GM12873 (cell line): ENCODE results near the gene ADGRG6.

ENCODE experiments used
- TF ChIP-seq, protein P1 (sequence below): IDR thresholded peaks from 2 replicates; pipeline ENCODE4 v1.5.1; 2012; ENCODE audit warnings: low read depth, mild to moderate bottlenecking, moderate library complexity, low read length, control low read depth; ENCODE audit not compliant: insufficient read depth; ENCODE audit errors: missing control alignments

ADGRG6 gene

DNA sequence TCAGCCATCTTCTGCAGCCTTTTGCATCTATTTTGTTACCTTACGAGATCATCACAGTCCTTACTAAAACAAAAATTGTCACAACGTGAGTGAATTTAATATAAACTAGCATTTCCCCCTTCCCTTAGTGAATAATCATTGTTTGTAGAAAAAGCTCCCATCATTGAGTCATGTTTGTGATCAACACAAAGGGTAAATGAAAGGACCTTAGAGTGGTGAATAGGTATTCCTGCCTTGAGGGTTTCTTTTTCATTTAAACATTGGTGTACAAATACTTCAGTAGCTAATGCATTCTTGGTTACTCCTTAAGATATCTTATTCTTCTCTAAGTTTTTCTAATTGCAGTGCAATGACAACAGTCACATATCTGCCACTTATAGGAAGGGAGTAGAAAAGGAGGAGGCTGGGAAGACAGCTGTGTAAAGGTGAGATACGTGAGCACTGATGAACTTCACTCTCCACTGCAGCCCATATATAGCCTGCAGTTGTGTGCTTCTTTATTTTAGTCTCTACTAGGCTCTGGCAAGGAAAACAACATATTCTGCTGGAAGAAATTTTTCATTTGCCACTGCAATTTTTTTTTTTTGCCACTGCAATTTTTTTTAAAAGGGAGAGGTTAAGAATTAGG lies 27.8 kb downstream of the ADGRG6 start:
- TF ChIP-seq, protein P1, sequence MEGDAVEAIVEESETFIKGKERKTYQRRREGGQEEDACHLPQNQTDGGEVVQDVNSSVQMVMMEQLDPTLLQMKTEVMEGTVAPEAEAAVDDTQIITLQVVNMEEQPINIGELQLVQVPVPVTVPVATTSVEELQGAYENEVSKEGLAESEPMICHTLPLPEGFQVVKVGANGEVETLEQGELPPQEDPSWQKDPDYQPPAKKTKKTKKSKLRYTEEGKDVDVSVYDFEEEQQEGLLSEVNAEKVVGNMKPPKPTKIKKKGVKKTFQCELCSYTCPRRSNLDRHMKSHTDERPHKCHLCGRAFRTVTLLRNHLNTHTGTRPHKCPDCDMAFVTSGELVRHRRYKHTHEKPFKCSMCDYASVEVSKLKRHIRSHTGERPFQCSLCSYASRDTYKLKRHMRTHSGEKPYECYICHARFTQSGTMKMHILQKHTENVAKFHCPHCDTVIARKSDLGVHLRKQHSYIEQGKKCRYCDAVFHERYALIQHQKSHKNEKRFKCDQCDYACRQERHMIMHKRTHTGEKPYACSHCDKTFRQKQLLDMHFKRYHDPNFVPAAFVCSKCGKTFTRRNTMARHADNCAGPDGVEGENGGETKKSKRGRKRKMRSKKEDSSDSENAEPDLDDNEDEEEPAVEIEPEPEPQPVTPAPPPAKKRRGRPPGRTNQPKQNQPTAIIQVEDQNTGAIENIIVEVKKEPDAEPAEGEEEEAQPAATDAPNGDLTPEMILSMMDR: no peak

DNA sequence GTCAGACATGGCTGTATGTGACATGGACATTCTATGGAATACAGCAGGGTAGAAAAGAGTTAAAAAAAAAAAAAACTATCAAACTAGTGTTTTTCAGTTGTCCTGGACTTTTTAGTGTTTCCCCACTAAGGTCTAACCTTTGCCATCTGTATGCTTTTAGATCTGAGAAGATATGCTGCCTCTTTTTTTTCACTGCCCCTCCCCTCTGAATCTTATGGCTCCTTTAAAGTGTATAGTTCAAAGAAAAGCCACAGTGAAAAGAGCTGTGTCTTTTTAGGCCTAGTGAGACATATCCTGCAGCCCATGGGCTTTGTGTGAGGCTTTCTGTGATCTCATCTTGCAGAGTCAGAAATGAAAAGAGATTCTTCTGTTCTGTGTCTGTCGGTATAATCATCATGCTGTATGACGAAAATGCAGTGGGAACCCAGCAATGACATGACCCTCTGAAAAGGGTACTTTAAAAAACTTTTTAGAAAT lies 29.3 kb downstream of the ADGRG6 start:
- TF ChIP-seq, protein P1: no peak

DNA sequence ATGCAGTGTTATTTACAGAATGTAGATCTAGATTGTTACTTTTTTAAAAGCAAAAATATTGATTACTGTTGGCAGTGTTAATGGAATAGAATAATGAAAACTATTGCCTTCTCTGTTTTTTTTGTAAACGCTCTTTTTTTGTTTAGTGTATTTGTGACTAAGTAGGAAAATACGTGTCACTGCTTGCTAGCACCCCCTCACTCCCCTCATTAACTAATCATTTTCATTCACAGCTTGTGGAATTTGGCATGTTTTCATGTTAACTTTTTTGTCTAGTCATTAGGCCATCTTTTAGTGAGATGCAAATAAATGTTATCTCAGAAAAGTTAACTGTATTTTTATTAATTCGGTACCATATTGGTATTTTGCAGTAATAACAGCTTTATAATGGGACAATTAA lies 29.8 kb downstream of the ADGRG6 start:
- TF ChIP-seq, protein P1: no peak

DNA sequence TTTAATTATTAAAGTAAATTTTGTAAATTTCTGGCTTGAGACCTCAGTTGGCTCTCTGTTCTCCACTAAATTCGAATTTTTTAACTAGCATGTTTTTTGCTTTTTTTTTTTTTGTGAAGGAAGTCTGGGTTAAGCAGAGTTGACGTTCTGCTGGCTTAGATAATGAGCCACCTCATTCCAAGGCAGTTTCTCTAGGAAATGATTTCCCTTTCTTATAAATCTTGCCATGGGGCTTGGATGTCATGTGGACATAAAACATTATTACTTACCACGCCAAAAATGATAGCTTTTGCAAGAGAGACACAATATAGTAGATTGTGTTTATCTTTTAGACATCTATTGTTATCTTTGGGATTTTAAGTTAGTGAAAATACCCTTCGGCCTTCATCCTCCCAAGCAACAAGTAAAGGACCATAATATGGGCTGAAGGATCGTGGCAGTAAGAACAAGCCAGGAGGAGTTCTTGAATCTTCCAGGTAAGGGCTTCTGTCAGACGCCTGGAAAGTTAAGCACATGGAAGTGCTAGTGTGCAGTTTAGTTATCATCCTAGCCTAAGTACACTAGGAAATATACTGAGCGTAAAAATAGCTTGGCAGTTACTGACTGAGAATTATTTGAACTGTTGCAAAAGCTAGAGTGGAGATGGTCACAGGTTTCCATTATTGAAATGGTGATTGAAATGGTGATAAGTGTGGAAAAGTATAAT lies 30.7 kb downstream of the ADGRG6 start:
- TF ChIP-seq, protein P1: no peak

DNA sequence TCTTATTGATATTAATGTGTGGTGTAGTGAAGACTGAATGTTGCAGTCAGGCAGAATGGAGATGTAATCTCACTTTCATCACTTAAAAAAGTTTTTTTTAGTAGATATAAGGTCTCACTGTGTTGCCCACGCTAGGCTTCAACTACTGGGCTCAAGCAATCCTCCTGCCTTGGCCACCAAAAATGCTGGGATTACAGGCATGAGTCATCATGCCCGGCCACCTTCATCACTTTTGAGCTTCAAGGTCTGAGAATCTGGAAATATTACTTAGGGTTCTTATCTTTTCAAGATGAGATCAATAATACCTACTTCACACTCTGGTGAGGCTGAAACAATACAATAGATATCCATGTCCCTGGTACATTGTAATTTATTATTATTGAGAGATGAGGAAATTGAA lies 31.6 kb downstream of the ADGRG6 start:
- TF ChIP-seq, protein P1: no peak

DNA sequence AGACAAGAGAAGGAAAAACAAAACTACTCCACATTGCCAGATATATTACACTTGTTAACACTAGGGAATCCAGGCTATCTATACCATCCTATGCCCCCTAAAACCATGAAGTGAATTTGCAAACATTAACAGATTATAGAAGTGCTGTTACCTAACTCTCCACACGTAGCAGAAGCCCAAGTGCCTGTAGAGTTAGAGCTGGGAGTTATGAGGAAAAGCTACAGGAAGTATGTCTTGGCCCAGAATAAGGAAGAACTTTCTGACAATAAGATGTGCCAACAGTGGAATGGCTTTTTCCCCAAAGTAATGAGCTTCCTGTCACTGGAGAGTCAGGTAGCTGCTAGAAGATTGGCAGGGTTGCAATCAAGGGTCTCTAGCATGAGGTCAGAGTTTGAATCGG lies 32.5 kb downstream of the ADGRG6 start:
- TF ChIP-seq, protein P1: no peak

DNA sequence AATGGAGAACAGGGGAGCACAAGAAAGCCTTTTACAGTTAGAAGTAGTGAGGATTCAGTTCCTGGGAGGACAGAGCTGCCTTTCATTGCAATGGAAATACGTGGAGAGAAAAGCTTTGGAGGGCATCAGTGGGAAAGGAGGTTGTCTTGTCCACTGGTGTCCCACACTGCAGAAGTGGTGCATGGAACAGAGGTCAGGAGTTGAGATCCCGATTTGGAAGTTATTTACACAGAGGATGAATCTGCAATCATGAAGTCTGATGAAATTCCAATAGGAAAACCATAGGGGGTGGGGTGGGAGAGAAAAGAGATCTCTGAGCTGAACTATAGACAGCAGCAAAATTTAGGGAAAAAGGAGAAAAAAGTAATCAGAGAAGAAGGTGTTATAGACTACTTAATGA lies 33.6 kb downstream of the ADGRG6 start:
- TF ChIP-seq, protein P1: no peak
